Stimulated activated CD4-positive, alpha-beta T cell treated with anti-CD3 and anti-CD28 coated beads, Interleukin-2, amount 100 ng/mL, for 48 hours (primary cell): ENCODE data around the gene MAGEB4.
"Not testable (repeated sequence)": the region's sequence is repeated elsewhere in the genome, so short reads cannot be mapped to it uniquely, and the experiment has no call there.

Experiments
- DNase-seq, 2 donors: peaks; one replicate each; pipeline ENCODE4 v3.0.0-alpha.2; 2020

MAGEB4 gene, protein sequence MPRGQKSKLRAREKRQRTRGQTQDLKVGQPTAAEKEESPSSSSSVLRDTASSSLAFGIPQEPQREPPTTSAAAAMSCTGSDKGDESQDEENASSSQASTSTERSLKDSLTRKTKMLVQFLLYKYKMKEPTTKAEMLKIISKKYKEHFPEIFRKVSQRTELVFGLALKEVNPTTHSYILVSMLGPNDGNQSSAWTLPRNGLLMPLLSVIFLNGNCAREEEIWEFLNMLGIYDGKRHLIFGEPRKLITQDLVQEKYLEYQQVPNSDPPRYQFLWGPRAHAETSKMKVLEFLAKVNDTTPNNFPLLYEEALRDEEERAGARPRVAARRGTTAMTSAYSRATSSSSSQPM

DNA sequence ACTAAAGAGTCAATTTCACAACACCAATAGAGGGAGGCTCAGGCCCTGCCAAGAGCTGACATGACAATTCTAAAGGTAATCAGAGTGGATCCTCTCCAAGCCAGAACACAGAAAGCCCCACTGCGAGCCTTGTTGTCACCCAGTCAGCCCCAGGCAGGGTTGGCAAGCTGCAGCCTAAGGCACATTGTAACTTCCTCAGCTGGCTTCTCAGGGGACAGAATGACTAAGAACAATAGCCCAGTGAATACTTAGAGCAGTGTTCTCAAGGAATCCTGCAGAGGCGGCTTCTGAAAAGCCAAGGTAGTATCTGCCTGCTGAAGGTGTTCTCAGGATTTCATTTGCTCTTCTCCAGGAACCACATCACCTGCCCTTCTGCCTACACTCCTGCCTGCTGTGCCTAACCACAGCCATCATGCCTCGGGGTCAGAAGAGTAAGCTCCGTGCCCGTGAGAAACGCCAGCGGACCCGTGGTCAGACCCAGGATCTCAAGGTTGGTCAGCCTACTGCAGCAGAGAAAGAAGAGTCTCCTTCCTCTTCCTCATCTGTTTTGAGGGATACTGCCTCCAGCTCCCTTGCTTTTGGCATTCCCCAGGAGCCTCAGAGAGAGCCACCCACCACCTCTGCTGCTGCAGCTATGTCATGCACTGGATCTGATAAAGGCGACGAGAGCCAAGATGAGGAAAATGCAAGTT is at the start of gene MAGEB4:
Gene MAGEB4, plus strand, starts transcription at position 277 of the 692 bp plus-strand sequence. Its CDS starts 136 bp downstream, at position 413.
- DNase-seq: no peak

- DNase-seq: not testable (repeated sequence)
Measured at GRCh38 chrX:30193910-30194309, 47.9 kb upstream of the MAGEB4 start.

DNA sequence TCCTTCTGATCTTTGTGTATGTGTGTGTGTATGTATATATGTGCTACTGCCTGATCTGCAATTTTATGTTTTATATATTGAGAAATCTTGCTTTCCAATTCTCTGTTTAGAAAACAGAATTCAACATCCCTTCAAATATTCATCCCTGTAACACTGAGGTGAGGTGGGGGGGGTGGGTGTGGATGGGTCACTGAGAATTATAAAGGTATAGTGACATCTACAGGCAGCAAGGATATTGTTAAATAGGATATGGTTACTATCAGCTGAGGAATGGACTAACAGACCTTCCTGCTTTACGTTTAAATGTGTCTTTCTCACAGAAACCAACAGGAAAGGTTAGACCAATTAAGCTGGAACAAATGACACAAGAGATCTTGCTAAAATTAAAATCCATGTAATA is 45.5 kb upstream of the MAGEB4 start:
- DNase-seq: no peak

DNA sequence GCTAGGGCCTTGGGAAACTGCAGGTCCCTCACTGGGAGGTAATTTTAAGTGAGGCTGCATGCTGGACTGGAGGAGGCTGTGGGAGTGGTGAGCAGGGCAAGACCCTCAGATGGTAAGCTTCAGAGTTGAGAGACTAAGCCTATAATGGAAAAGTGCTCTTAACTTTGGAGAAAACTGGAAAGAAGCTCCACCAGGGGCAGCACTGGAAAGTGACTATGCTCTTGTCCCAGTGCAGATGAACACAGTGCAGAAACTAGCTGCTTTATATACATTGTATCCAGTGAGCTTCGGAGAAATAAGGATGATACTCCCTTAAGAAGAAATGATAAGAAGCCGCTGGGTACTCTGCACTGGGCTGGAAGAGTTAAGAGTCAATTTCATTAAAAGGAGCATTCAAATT is 29.6 kb upstream of the MAGEB4 start:
- DNase-seq: no peak

- DNase-seq: no peak
Measured at GRCh38 chrX:30215357-30215843, 26.4 kb upstream of the MAGEB4 start, which contains the start of gene MAGEB2. Gene MAGEB2, plus strand, starts transcription at chrX:30215563. Its CDS starts 3,018 bp downstream, at chrX:30218581.

DNA sequence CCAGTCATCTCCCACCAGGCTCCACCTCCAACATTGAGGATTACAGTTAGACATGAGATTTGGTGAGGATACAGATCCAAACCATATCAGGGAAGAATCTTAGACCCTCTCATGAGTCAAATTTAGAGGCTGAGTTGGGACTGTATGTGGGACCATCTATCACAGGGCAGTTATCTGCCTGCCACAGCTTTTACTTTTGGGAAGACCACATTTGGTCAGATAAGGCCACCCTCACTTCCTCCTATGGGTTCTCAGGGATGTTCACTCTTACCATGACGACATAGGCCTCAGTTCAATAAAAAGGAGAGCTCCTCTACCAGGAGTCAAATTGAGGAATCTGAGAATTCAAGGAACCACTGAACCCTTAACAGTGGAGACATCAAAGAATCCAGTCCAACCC is 24.3 kb upstream of the MAGEB4 start:
- DNase-seq: no peak

- DNase-seq: no peak
Measured at GRCh38 chrX:30219372-30219771, 22.4 kb upstream of the MAGEB4 start.

DNA sequence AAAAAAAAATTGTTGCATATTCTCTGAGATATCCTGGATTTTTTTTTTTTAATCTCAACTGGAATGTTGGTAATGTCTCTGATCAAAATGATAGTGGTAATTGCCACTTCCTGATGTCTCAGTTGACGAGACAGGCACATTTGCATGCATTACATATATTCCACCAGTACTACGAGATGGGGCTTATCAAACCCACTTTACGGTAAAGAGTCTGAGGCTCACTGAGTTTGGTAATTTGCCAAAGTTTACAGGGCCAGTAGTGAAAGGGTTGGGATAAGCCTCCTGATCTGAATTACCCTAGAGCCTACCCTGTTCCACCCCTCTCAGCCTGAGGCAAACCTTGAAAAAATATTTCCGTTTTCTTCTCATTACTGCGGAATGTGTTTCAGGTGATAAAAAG is 21.1 kb upstream of the MAGEB4 start:
- no peak for DNase-seq

GRCh38 chrX:30224536-30224935 is 17.3 kb upstream of the MAGEB4 start:
- DNase-seq: no peak

GRCh38 chrX:30228526-30228925 is 13.3 kb upstream of the MAGEB4 start:
- DNase-seq: no peak

DNA sequence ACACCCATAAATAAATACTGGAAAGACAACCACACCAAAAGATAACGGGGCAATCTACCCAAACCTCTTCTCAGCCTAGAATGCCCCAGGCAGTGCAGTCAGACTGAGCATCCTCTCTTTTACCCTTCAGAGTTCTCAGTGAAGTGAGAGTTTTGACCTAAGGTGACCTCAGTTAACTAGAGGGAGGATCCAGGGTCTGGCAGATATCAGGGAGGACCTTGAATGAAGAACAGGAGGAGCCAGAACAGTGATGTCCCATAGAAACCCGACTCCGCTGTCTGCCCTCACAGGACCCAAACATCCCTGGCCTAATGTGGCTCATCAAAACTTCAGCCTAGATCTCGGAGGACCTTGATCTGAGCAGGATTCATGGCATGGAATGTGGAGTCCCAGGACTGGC is 11.4 kb upstream of the MAGEB4 start, which contains the start of gene MAGEB3:
Gene MAGEB3, plus strand, starts transcription at position 263 of the 400 bp plus-strand sequence. CDS start 5,268 bp downstream, outside the sequence.
- DNase-seq: no peak

- no peak for DNase-seq
Measured at GRCh38 chrX:30246769-30247489, 5.1 kb downstream of the MAGEB4 start, which contains the start of gene MAGEB1. Gene MAGEB1, plus strand, starts transcription at chrX:30247146. Its CDS starts 3,348 bp downstream, at chrX:30250494.

GRCh38 chrX:30248854-30249253 is 7.1 kb downstream of the MAGEB4 start:
- DNase-seq: no peak

DNA sequence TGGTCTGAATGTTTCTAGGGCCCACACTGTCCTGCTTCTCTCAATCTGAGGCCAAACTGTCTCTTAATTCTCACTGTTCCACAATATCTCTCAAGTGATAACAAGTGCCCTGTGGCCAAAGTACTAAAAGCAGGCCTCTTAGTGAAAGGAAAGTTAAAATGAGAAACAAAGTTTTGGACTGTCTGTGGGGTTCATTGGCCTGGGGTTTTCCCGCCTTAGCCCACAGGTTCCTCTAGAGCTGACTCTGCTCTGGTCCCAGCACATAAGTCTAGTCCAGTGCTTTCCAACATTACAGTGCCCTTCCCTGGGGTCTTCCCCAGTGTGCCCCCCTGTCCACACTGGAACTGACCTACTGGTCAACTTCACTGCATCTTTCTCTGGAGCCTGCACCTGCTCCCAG is 11.5 kb downstream of the MAGEB4 start:
- no peak for DNase-seq

DNA sequence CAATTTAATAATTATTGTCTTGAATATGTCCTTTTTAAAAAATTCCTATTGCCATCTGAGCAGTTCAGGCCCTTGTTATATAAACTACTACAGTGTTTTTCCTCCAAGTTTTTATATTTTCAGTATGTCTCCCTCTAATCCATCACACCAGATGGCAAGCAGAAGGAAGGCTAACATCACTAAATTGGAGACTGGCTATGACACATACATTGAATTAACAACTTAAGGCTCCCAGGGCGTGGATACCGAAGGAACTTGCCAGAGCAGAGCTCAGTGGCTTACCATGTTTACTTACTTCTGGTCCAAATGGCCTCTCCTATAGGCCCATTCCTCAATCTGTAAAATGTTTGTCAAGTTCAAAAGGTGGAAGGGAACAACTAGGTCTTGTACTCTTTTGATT is 18.1 kb downstream of the MAGEB4 start:
- DNase-seq: no peak

- no peak for DNase-seq
Measured at GRCh38 chrX:30261012-30261411, 19.2 kb downstream of the MAGEB4 start.

DNA sequence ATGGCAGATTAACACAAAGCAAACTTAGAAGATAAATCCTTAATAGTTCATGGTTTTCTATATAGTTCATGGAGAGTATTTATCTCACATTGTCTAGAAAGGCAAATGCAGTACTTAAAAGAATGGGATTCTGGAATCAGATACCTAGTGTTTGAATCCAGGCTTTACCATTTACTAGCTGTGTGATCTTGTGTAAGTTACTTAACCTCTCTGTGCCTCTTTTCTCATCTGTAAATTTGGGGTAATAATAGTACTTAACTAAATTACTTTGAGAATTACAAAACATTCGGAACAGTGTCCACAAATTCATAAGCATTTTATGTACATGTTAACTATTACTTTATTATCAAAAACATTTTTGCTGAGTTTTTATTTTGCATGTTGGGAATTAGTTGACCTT is 21.0 kb downstream of the MAGEB4 start:
- DNase-seq: no peak

GRCh38 chrX:30270639-30271038 is 28.8 kb downstream of the MAGEB4 start:
- no peak for DNase-seq

GRCh38 chrX:30275498-30275897 is 33.7 kb downstream of the MAGEB4 start:
- DNase-seq: no peak

DNA sequence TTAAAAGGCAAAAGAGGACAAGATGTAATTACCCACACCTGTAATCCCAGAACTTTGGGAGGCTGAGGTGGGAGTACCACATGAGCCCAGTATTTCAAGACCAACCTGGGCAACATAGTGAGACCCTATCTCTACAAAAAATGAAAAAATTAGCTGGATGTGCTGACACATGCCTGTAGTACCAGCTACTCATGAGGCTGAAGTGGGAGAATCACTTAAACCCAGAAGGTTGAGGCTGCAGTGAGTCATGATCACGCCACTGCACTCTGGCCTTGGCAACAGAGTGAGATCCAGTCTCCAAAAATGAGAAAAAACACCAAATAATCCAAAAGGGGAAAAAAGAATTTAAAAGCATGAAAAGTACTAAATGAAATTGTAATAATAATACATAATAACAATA is 36.6 kb downstream of the MAGEB4 start:
- no peak for DNase-seq

DNA sequence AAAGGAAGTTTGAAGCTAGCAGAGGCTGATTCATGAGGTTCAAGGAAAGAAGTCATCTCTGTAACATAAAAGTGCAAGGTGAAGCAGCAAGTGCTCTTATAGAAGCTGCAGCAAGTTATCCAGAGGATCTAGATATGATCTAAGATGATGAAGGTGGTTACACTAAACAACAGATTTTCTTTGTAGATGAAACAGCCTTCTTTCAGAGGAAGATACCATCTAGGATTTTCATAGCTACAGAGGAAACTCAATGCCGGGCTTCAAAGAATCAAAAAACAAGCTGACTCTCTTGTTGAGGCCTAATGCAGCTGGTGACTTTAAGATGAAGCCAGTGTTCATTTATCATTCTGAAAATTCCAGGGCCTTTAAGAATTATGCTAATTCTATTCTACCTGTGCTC is 38.6 kb downstream of the MAGEB4 start:
- DNase-seq: no peak

GRCh38 chrX:30282527-30282926 is 40.7 kb downstream of the MAGEB4 start:
- no peak for DNase-seq
